HCT116 (cell line): ENCODE results near the gene DIP2B. TPM values are rescaled to one million over a fixed set of nuclear protein-coding genes. Genes with fewer than 3 reads are reported as not detected.

Source experiments
- ATAC-seq: fragments of 200-7000 bp; cut with Tn5 transposase; 2 replicates; pipeline ENCODE4 v1.9.1; 2020; ENCODE audit warnings: mild to moderate bottlenecking, moderate library complexity
- BruUV-seq: library from RNA; stranded (reverse); fragments of 400-500 nt; replicated peaks from 2 replicates; lab custom pipeline; 2021; lab: Mats Ljungman, UMichigan
- CTCF ChIA-PET: fragments of 300-600 bp; sonication (Branson Sonifier 250); formaldehyde crosslinking; loops from one replicate; lab custom pipeline; 2021; ENCODE audit warnings: antibody characterized with exemption; lab: Charles Lee
- POLR2A ChIA-PET: fragments of 300-600, 350-600 bp; sonication (Branson Sonifier 250); formaldehyde crosslinking; loops from one replicate; lab custom pipeline; 2021; ENCODE audit warnings: antibody characterized with exemption; lab: Charles Lee
- RAD21 ChIA-PET, 2 experiments: fragments of 300-600 bp; sonication (Branson Sonifier 250); formaldehyde crosslinking; loops; one replicate each; lab custom pipeline; 2023; ENCODE audit warnings: low total read pairs in 2 of 2; ENCODE audit not compliant: uncharacterized antibody in 2 of 2, unreplicated experiment in 2 of 2, low non-redundant PET in 1 of 2; lab: Charles Lee
- DNase-seq: peaks from one replicate; pipeline ENCODE4 v3.0.0-alpha.2; 2010; ENCODE audit warnings: low read depth, low spot score
- H2AFZ ChIP-seq: fragments of 200-600 bp; shearing (Covaris generic), sonication (generic); 2 replicates; pipeline ENCODE4 v1.6.1; 2017; ENCODE audit warnings: low read depth, mixed run types, mixed read lengths, antibody characterized with exemption, low read length; ENCODE audit not compliant: poor library complexity, severe bottlenecking
- H3K27ac ChIP-seq: 2 replicates; pipeline ENCODE4 v1.5.1; 2012; ENCODE audit warnings: low read depth, low read length
- H3K27me3 ChIP-seq: fragments of 200-600 bp; sonication (generic); 2 replicates; pipeline ENCODE4 v1.6.1; 2016; ENCODE audit warnings: mixed run types, low read length, mixed read lengths; ENCODE audit not compliant: insufficient read depth
- H3K36me3 ChIP-seq, 2 experiments: fragments of 200-500 bp in 1 of 2; fragments of 200-600 bp in 1 of 2; sonication (Bioruptor generic) in 1 of 2; sonication (generic) in 1 of 2; 2 replicates each; pipeline versions ENCODE4 v1.5.1 to v1.6.1; 2014 to 2016; ENCODE audit warnings: low read length in 2 of 2, inconsistent platforms in 1 of 2, mixed read lengths in 1 of 2, mixed run types in 1 of 2; ENCODE audit not compliant: insufficient read depth in 2 of 2, control insufficient read depth in 1 of 2
- H3K4me1 ChIP-seq, 2 experiments: fragments of 200-600 bp in 1 of 2; sonication (generic) in 1 of 2; 2 replicates each; pipeline versions ENCODE4 v1.5.1 to v1.6.1; 2012 to 2017; ENCODE audit warnings: low read length in 2 of 2, inconsistent platforms in 1 of 2, mild to moderate bottlenecking in 1 of 2, mixed read lengths in 1 of 2, mixed run types in 1 of 2, moderate library complexity in 1 of 2; ENCODE audit not compliant: insufficient read depth in 2 of 2, control insufficient read depth in 1 of 2
- H3K4me2 ChIP-seq: fragments of 200-600 bp; sonication (generic); 2 replicates; pipeline ENCODE4 v1.6.1; 2017; ENCODE audit warnings: mixed run types, low read length, mixed read lengths
- H3K4me3 ChIP-seq, 2 experiments: fragments of 200-600 bp in 1 of 2; sonication (generic) in 1 of 2; replicated peaks in 1 of 2; 2 replicates each; pipeline ENCODE4 v1.5.1; 2011 to 2016; ENCODE audit warnings: low read length in 2 of 2, control low read depth in 1 of 2, low read depth in 1 of 2, mild to moderate bottlenecking in 1 of 2, mixed read lengths in 1 of 2, mixed run types in 1 of 2
- H3K79me2 ChIP-seq: fragments of 200-600 bp; sonication (generic); 2 replicates; pipeline ENCODE4 v1.6.1; 2017; ENCODE audit warnings: mild to moderate bottlenecking, mixed run types, low read length, moderate library complexity, mixed read lengths; ENCODE audit not compliant: insufficient read depth
- H3K9ac ChIP-seq: fragments of 200-600 bp; sonication (generic); 2 replicates; pipeline ENCODE4 v1.6.1; 2016; ENCODE audit warnings: low read length, mixed read lengths
- H3K9me2 ChIP-seq: fragments of 200-600 bp; sonication (generic), shearing (Covaris generic); 2 replicates; pipeline ENCODE4 v1.6.1; 2017; ENCODE audit warnings: mixed run types, mild to moderate bottlenecking, moderate library complexity; ENCODE audit not compliant: insufficient read depth
- H3K9me3 ChIP-seq, 2 experiments: fragments of 200-500 bp in 1 of 2; fragments of 200-600 bp in 1 of 2; sonication (Bioruptor generic) in 1 of 2; sonication (generic) in 1 of 2; 2 replicates each; pipeline ENCODE4 v1.6.1; 2014 to 2017; ENCODE audit warnings: low read length in 2 of 2, mixed read lengths in 2 of 2, inconsistent platforms in 1 of 2, low read depth in 1 of 2, mild to moderate bottlenecking in 1 of 2, mixed run types in 1 of 2, moderate library complexity in 1 of 2; ENCODE audit not compliant: control insufficient read depth in 1 of 2, insufficient read depth in 1 of 2
- H4K20me1 ChIP-seq: fragments of 200-600 bp; sonication (generic), shearing (Covaris generic); 2 replicates; pipeline ENCODE4 v1.6.1; 2017; ENCODE audit warnings: mixed run types, mild to moderate bottlenecking, moderate library complexity; ENCODE audit not compliant: insufficient read depth
- CEBPB ChIP-seq: IDR thresholded peaks from 2 replicates; pipeline ENCODE4 v1.6.1; 2012; ENCODE audit warnings: low read depth
- CTCF ChIP-seq, 3 experiments: fragments of 200-600 bp in 1 of 3; sonication (generic) in 1 of 3; IDR thresholded peaks in 2 of 3; conservative IDR thresholded peaks in 1 of 3; 2 replicates each; pipeline ENCODE4 v1.5.1; 2012 to 2017; ENCODE audit warnings: low read depth in 2 of 3, low read length in 2 of 3, antibody characterized with exemption in 1 of 3, borderline replicate concordance in 1 of 3, control low read depth in 1 of 3, mild to moderate bottlenecking in 1 of 3, mixed read lengths in 1 of 3, mixed run types in 1 of 3, moderate library complexity in 1 of 3; ENCODE audit not compliant: insufficient read depth in 1 of 3
- EGR1 ChIP-seq: IDR thresholded peaks from 2 replicates; pipeline ENCODE4 v1.6.1; 2012; ENCODE audit warnings: low read depth
- ELF1 ChIP-seq: IDR thresholded peaks from 2 replicates; pipeline ENCODE4 v1.6.1; 2012; ENCODE audit warnings: low read depth, borderline replicate concordance
- EZH2phosphoT487 ChIP-seq: fragments of 200-600 bp; IDR thresholded peaks from 2 replicates; pipeline ENCODE4 v1.6.1; 2018; ENCODE audit warnings: antibody characterized with exemption, borderline replicate concordance
- JUND ChIP-seq: IDR thresholded peaks from 2 replicates; pipeline ENCODE4 v1.6.1; 2012
- POLR2A ChIP-seq: IDR thresholded peaks from 2 replicates; pipeline ENCODE4 v1.7.0; 2011; ENCODE audit warnings: borderline replicate concordance; ENCODE audit not compliant: insufficient read depth, insufficient read length; ENCODE audit errors: extremely low read depth
- POLR2AphosphoS5 ChIP-seq: IDR thresholded peaks from 2 replicates; pipeline ENCODE4 v1.6.1; 2011; ENCODE audit warnings: mild to moderate bottlenecking, low read depth, low read length, moderate library complexity
- SIN3A ChIP-seq: IDR thresholded peaks from 2 replicates; pipeline ENCODE4 v1.6.1; 2012; ENCODE audit warnings: low read depth
- ZBTB33 ChIP-seq: IDR thresholded peaks from 2 replicates; pipeline ENCODE4 v1.6.1; 2011; ENCODE audit warnings: mild to moderate bottlenecking, low read length, moderate library complexity; ENCODE audit not compliant: insufficient replicate concordance; ENCODE audit errors: extremely low read depth
- ZFX ChIP-seq: fragments of 450-650 bp; IDR thresholded peaks from 2 replicates; pipeline ENCODE4 v1.6.1; 2017
- intact Hi-C: fragments of 100-400 bp; cut with micrococcal nuclease; formaldehyde crosslinking; loops from 2 replicates; pipeline ENCODE4 v1.10.0; 2022
- total RNA-seq: library from RNA; stranded (reverse); gene quantifications from one replicate; pipeline ENCODE4 v1.2.1, GENCODE V29; 2021; ENCODE audit not compliant: unreplicated experiment
- TF ChIP-seq, protein P1 (sequence below): IDR thresholded peaks from 2 replicates; pipeline ENCODE4 v1.6.1; 2012; ENCODE audit warnings: low read depth

The DIP2B gene
- total RNA-seq, 1 experiment from 2014 or later = 32.3 TPM

DNA sequence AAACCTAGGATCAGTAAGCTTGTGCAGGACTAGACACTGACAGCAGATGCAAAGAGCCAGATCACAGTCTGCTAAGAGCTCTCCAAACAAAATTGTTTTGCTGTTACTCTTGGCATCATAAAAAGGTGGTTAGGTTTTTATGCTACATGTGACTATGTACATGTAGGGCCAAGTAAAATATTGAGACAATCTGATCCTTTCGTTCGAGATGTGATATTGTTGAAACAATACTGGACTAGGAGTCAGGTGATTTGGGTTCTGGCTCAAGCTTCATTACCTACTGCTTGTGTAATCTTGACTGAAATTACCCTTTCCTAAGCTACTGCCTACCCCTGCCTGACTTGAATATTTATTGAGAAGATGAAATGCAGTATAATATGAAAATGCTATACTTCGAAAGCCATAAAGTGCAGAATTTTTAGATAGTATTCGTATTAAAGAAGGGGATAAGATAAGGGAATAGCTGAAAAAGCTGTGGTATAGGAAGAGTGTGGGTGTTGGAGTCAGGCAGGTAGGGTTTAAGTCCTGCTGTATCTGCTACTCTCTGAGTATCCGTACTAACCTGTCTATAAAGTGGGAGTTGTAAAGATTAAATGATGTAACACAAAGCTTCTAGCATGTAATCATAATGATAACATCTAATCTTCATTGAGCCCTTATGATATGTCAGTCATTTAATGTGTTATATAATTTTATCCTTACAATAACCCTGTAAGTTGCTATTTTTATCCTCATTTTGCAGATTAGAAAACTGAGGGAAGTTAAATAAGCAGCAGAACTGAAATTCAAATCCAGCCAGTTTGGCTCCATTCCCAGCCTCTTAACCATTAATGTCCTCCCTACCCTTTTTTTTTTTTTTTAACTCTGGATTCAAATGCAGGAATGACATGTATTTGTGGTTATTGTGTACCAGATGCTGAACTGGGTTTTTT, 220.5 kb downstream of the DIP2B start:
- Histone ChIP-seq H3K4me3 (no peak overlapping the region), H3K4me2 (no peak overlapping the region), H3K27me3 (no peaks in the 10 kb centered on the region), H2AFZ (no peak overlapping the region), H3K27ac (no peak overlapping the region), H3K9me2 (no peaks in the 10 kb centered on the region), H3K36me3 (peaks cover 19 to 33% of the 10 kb centered on the region in 2 experiments; a peak in 3 of 4 replicates), H3K4me1 (no peaks in the 10 kb centered on the region), H3K9ac (no peak overlapping the region), H3K79me2 (no peaks in the 10 kb centered on the region)
- ChIA-PET RAD21 (no interaction called here), POLR2A (interaction anchor here (0.9 kb wide), 1 partner anchor 38 kb away, joined by 3 read pairs; the partner anchor contains the start of gene ATF1), CTCF (no interaction called here)
- BruUV-seq = no TSS peak
- TF ChIP-seq EGR1 = no peak
- TF ChIP-seq, protein P1, sequence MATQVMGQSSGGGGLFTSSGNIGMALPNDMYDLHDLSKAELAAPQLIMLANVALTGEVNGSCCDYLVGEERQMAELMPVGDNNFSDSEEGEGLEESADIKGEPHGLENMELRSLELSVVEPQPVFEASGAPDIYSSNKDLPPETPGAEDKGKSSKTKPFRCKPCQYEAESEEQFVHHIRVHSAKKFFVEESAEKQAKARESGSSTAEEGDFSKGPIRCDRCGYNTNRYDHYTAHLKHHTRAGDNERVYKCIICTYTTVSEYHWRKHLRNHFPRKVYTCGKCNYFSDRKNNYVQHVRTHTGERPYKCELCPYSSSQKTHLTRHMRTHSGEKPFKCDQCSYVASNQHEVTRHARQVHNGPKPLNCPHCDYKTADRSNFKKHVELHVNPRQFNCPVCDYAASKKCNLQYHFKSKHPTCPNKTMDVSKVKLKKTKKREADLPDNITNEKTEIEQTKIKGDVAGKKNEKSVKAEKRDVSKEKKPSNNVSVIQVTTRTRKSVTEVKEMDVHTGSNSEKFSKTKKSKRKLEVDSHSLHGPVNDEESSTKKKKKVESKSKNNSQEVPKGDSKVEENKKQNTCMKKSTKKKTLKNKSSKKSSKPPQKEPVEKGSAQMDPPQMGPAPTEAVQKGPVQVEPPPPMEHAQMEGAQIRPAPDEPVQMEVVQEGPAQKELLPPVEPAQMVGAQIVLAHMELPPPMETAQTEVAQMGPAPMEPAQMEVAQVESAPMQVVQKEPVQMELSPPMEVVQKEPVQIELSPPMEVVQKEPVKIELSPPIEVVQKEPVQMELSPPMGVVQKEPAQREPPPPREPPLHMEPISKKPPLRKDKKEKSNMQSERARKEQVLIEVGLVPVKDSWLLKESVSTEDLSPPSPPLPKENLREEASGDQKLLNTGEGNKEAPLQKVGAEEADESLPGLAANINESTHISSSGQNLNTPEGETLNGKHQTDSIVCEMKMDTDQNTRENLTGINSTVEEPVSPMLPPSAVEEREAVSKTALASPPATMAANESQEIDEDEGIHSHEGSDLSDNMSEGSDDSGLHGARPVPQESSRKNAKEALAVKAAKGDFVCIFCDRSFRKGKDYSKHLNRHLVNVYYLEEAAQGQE = no peak
- TF ChIP-seq SIN3A = no peak
- TF ChIP-seq EZH2phosphoT487 = no peak
- no peak for TF ChIP-seq POLR2A
- TF ChIP-seq CEBPB = no peak
- no peak for TF ChIP-seq ELF1
- no peak for TF ChIP-seq ZBTB33
- no peak for TF ChIP-seq ZFX
- TF ChIP-seq JUND = no peak
- no peak for TF ChIP-seq POLR2AphosphoS5
- no peak for TF ChIP-seq CTCF (IDR thresholded peaks at IDR 0.05 in 2 of 3, conservative IDR thresholded peaks at IDR 0.05 in 1 of 3; ENCODE audit: borderline replicate concordance in 1 of 3, insufficient read depth in 1 of 3, low read depth in 2 of 3, low read length in 2 of 3)
- TF ChIP-seq, all 23 proteins: peak for 0
- intact Hi-C loops = no loop called here
- H3K9me3 ChIP-seq = no peaks in the 10 kb centered on the region
- ATAC-seq = no peak
- no peak for DNase-seq
- H4K20me1 ChIP-seq = no peaks in the 10 kb centered on the region
